Stimulated activated naive CD8-positive, alpha-beta T cell treated with anti-CD3 and anti-CD28 coated beads, Interleukin-15, Interleukin-2, amounts not matched to agents 100 U/mL and 50 U/mL, for 24 hours (primary cell): ENCODE data around the gene MAPK1.
"Not testable (repeated sequence)": the region's sequence is repeated elsewhere in the genome, so short reads cannot be mapped to it uniquely, and the experiment has no call there.

ENCODE experiments used
- ATAC-seq: fragments of 150-1000 bp; cut with Tn5 transposase; one replicate; pipeline ENCODE4 v1.10.0; 2021
- DNase-seq: peaks from one replicate; pipeline ENCODE4 v3.0.0; 2021

The MAPK1 gene

GRCh38 chr22:21845558-21846453, 21.6 kb downstream of the MAPK1 start:
- DNase-seq (no peak), ATAC-seq (no peak)

DNA sequence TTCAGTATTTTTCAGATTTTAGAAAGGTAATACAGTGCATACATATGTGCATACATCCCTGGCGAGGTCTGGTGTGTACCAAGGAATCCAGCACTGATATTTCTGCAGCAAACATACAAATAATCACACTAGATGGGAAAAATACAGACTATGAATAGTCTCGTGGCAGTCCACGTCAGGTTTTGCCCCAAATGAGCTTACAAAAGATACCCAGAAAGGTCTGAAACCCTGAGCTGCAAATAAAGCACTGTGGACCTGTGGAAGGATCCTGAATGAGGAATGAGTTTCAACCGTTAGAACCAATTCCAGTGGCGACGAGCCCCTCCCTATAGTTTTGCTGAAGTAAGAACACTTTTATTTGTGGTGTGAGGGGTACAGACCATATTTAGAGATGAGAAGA, 24.5 kb downstream of the MAPK1 start:
- ATAC-seq: no peak
- DNase-seq: no peak

- no peak for ATAC-seq
- no peak for DNase-seq
These were observed 26.0 kb downstream of the MAPK1 start for GRCh38 chr22:21841422-21841821.

- ATAC-seq: no peak
- no peak for DNase-seq
These were observed 27.1 kb downstream of the MAPK1 start for GRCh38 chr22:21840236-21840823.

- ATAC-seq: no peak
- DNase-seq: no peak
These were observed 27.7 kb downstream of the MAPK1 start for GRCh38 chr22:21839765-21840140.

DNA sequence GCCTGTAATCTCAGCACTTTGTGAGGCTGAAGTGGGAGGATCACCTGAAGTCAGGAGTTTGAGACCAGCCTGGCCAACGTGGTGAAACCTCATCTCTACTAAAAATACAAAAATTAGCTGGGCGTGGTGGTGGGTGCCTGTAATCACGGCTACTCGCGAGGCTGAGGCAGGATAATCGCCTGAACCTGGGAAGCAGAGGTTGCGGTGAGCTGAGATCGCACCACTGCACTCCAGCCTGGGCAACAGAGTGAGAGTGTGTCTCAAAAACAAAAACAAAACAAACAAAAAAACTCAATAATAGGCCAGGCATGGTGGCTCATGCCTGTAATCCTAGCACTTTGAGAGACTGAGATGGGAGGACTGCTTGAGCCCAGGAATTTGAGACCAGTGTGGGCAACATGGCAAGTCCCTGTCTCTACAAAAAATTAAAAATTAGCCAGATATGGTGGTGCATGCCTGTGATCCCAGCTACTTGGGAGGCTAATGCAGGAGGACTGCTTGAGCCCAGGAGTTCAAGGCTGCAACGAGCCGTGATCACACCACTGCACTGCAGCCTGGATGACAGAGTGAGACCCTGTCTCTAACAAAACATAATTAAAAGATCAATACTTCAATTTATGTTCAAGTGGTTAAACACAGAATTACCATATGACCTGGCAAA, 28.2 kb downstream of the MAPK1 start:
- not testable (repeated sequence) for ATAC-seq

DNA sequence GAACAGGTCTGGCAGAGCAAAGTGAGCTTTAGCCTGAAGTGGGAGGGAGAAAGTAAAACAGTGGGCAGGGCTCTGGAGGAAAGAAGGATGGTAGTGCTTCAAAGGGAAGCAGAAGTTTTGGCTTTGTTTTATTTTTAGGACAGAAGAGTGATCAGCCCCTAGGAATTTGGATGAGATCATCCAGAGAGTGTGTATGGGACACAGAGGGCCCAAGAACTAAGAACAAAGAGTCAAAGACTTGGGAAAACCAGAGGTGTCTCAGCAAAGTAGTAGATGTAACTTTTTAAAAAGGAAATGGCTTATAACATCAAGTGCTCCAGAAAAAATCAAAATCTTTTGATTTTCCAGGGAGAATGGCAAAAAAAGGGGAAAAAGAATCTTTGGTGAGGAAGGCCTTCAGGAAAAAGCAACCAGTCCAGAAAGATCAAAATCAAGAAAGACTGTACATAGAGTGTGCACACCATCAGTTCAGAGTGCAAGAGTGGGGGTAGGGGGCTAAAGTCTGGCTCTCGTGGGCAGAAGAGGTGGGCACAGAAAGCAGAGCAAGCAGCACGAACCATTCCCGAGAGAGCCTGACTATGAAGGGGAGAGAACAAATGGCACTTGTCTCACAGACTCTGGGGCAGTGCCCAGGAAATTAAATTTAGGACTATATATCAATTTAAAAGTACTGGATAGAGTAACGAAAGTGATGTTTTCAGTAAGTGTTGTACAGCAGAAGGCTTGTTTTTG, 30.0 kb downstream of the MAPK1 start:
- no peak for ATAC-seq
- no peak for DNase-seq

More for the DNA sequence above, 28.2 kb downstream of the MAPK1 start:
- not testable (repeated sequence) for DNase-seq

- ATAC-seq: not testable (repeated sequence)
These were observed 31.0 kb downstream of the MAPK1 start for GRCh38 chr22:21836486-21836885.

GRCh38 chr22:21835378-21835777, 32.1 kb downstream of the MAPK1 start:
- no peak for ATAC-seq
- DNase-seq: no peak

More at GRCh38 chr22:21836486-21836885, 31.0 kb downstream of the MAPK1 start:
- not testable (repeated sequence) for DNase-seq

- ATAC-seq (no peak), DNase-seq (no peak)
These were observed 32.6 kb downstream of the MAPK1 start for GRCh38 chr22:21834869-21835268.

DNA sequence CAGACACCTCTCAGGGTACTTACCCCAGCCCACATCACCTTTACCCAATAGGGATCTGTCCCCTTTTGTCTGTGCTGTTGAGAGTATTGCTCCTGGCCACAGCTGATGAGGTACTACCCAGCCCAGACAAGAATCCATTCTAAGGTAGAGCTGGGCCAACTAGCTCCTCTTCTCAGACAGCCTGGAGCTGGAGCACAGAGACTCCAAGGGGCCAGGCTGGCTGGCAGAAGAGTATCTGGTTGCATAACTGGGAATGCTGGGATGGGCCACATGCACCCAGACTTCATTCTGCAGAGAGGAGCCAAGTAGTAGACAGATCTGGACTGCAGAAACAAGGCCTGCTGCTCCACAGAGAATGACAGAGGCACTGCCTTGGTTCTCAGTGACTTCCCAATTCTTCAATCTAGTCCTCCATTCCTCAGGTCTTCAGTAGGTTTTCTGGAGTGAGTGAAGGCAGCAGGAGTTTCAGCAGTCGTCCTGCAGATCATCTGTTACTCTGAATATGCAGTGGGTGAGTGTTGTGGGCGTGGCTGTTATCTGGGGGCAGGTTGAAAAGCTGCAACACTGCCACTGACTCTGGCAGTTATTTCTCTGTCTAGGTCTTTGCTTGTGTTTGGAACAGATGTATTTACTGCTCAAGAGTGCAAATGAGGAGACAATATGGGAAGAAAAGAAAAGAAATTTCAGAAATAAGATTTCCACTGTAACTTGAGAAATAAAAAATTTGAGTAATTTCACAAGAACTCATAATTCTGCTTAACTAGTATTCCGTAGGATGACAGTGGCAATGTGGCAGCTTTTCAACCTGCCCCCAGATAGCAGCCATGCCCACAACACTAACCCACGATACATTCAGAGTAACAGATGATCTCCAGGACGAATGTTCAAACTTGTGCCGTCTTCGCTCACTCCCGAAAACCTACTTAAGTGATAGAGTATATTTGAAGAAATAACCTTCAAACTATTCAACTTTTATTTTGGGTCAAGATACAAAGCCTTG, 34.9 kb downstream of the MAPK1 start:
- no peak for ATAC-seq
- DNase-seq: no peak

GRCh38 chr22:21829523-21829922, 37.9 kb downstream of the MAPK1 start:
- ATAC-seq (no peak), DNase-seq (no peak)

DNA sequence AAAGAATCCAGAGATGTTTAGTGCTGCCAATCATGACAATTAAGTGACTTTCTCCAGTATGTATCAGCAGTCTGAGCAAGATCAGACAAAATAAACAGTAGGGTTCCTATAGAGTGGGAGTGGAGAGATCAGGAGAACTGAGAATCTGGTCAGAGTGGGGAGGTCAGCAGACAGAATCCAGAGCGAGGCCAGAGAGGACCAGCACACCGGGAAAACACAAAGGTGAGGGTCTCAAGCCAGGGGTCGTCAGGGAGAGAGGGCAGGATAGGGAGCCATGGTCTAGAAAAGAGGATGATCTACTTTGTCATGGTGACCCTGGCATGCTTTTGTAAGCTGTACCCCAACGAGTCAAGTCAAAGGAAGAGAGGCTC, 39.2 kb downstream of the MAPK1 start:
- DNase-seq (no peak), ATAC-seq (no peak)

GRCh38 chr22:21827628-21828267, 39.7 kb downstream of the MAPK1 start:
- no peak for DNase-seq
- ATAC-seq: no peak

- DNase-seq (no peak), ATAC-seq (no peak)
These were observed 41.2 kb downstream of the MAPK1 start for GRCh38 chr22:21826204-21826603.

- DNase-seq, ATAC-seq: not testable (repeated sequence)
These were observed 42.5 kb downstream of the MAPK1 start for GRCh38 chr22:21824962-21825361.

GRCh38 chr22:21824445-21824912, 43.0 kb downstream of the MAPK1 start:
- ATAC-seq (no peak), DNase-seq (no peak)

DNA sequence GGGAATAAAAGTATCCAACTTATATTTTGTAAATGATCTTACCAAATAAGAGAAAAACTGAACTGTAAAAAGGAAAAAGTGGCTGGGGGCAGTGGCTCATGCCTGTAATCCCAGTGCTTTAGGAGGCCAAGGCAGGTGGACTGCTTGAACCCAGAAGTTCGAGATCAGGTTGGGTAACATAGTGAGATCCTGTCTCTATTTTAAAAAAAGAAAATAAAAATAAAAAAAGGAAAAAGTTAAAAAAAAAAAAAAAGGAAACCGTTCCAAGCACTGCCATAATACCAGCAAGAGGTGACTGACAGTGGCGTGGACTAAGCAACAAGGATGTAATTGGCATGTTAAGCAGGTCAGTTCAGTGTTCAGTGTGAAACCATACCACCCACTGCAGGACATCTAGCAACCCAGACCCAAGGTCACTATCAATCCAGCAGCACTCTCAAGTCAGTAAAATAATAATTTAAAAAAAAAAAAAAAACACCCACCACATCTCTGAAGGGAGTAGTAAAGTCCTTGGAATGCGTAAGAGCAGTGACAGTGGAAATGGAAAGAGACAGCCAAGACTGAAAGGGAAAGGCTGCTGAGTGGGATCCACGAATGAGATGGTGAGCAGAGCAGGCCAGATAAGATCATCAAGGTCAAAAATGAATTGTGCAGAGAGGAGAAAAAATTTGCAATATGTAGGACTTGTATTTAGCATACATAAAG, 43.6 kb downstream of the MAPK1 start:
- ATAC-seq: no peak

DNA sequence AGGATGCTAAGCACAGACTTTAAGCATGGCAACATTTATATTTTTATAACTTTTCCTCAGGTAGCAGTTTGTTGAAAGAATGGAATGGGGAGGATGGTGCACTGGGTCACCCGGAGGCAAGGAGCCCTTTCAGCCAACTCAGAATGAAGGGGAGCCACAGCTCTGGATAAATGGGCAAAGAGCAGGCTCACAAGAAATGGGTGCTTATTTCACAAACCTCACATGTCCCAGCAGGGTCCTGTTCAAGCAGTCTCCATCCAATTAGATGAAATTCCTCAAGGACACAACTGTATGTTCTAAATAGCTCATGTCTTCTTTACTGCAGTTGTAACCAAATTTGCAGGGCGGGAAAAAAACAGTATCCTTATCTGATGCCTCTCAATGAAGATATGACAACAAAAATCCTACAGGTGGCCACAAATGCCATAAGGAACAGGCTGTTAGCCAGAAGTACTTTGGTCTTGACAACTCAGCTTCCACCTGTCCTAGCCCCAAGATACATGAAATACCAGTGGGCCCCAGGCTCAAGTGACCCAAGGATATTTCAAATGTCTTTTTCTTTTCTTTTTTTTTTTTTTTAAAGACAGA, 48.2 kb downstream of the MAPK1 start:
- ATAC-seq (no peak), DNase-seq (no peak)

More for the DNA sequence above, 43.6 kb downstream of the MAPK1 start:
- DNase-seq: no peak
